Activated CD4-positive, alpha-beta T cell treated with anti-CD3 and anti-CD28 coated beads for 4 hours (primary cell): ENCODE data around the gene TSPAN12.

Experiments
- DNase-seq, 2 donors: peaks; one replicate each; pipeline ENCODE4 v3.0.0-alpha.2; 2020

Gene TSPAN12

DNA sequence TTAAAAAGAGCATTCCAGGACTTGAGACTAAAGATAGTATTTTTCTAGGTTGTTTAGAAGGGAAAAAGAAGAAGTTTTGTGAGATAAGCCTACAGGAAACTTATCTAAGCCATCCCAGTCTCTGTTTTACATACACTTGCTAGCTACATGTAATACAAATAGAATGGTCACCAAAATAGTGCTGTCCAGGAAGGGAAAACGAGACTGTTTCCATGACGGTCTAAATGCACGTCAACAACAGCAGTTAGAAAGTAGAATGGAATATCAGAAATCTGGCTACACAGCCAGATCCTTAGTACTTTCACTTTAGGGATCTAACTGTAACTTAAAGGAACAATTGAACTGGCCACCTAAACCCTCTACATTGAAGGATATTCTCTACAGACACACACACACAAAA, 117.6 kb downstream of the TSPAN12 start:
- no peak for DNase-seq

DNA sequence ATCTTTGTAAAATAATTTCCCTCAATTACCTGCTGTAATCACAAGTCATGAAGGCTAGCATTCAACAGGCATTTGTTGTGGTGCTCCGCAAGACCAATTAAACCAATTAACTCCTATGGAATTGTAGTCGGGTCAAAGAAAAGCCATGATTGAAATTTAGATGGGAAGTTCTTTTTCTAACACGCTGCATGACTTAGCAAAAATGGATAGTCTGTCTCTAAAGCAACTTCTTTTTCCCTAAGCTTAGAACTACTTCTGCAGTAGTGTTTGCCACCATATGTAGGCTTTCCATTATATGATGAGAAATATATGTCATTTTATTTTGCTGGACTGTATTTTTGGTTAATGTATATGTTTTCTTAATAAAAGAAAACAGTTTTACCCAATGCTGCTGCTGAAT, 119.1 kb downstream of the TSPAN12 start:
- no peak for DNase-seq
